ENCODE measurements around the gene RBBP8NL.

The RBBP8NL gene

DNA sequence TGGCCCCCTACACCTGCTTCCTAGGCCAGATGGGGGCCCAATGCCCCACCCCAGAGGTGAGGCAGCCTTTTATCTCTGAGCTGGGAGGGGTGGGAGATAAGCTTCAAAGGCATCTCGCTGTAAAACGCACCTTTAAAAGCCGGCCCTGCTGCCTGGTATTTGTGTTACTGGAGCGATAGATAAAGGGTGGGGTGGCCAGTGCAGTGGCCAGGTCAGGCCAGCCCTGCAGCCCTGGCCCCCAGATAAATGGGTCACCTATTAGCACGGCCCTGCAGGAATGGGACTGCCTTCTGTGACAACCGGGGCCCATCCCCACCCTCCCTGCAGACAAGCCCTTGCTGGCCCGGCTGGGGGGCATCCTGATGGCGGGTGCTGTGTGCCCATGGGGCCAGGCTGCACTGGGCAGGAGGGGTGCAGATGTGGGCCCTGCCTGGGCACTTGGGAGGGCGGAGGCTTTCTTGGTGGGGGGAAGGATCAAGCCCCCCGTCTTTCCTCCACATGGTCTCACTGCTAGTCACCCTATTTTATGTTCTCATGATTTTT, 3.0 kb upstream of the RBBP8NL start:
- ATAC-seq: no peak

DNA sequence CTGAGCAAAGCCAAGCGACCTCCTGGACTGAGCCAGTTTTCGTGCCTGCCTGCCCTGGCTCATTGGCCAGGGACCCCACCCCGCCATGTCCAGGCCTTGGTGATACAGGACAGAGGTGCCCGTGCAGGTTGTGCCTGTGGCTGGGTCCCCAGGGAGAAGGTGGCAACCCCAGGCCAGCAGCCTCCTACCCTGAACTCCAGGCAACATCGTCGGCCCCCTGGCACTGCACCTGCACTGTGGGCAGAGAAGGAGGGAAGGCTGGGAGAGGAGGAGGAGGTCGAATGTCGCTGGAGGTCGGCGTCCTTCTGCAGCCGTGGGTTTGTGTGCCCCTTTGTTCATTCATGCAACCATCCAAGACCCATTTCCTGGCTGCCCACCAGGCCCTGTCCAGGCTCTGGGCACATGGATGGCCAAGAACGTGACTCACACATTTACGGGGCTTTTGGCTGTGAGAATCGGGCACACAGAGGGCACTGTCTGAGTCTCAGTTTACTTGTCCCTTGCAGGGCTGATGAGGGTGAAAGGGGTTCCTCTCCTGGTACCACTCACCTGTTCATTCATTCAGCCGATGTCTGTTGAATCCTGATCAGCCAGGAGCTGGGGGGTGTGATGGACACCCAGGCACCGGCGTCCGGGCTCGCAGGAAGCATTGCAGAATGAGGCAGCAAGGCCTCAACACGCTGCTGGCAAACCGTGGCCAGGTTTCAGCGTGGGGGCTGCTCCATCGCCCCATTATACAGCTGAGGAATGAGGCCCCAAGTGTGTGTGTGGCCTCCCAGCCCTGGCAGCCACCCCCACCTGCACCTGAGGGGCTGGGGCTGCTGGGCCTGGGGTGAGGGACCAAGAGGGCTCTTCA, 2.3 kb upstream of the RBBP8NL start:
- no peak for ATAC-seq
- TF ChIP-seq TCF4 (CRISPR knock-in tag; IDR thresholded peaks at IDR 0.05; ENCODE audit: borderline replicate concordance) (no peak), ARNTL (CRISPR knock-in tag; IDR thresholded peaks at IDR 0.05; ENCODE audit: borderline replicate concordance, low read depth) (no peak), CSDC2 (CRISPR knock-in tag; IDR thresholded peaks at IDR 0.05) (no peak), ISL1 (CRISPR knock-in tag; IDR thresholded peaks at IDR 0.05) (no peak), GLIS3 (CRISPR knock-in tag; IDR thresholded peaks at IDR 0.05) (no peak), ZFP3 (CRISPR knock-in tag; IDR thresholded peaks at IDR 0.05) (no peak), ZNF565 (CRISPR knock-in tag; conservative IDR thresholded peaks at IDR 0.05; ENCODE audit: low read depth) (no peak), SNAI2 (CRISPR knock-in tag; IDR thresholded peaks at IDR 0.05) (no peak), ZNF70 (CRISPR knock-in tag; IDR thresholded peaks at IDR 0.05) (no peak), ESRRG (CRISPR knock-in tag; IDR thresholded peaks at IDR 0.05) (no peak), BACH2 (CRISPR knock-in tag; IDR thresholded peaks at IDR 0.05; ENCODE audit: borderline replicate concordance) (no peak), TOX (CRISPR knock-in tag; IDR thresholded peaks at IDR 0.05; ENCODE audit: borderline replicate concordance) (no peak)
- TF ChIP-seq, protein P1, sequence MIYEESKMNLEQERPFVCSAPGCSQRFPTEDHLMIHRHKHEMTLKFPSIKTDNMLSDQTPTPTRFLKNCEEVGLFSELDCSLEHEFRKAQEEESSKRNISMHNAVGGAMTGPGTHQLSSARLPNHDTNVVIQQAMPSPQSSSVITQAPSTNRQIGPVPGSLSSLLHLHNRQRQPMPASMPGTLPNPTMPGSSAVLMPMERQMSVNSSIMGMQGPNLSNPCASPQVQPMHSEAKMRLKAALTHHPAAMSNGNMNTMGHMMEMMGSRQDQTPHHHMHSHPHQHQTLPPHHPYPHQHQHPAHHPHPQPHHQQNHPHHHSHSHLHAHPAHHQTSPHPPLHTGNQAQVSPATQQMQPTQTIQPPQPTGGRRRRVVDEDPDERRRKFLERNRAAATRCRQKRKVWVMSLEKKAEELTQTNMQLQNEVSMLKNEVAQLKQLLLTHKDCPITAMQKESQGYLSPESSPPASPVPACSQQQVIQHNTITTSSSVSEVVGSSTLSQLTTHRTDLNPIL (CRISPR knock-in tag; IDR thresholded peaks at IDR 0.05; ENCODE audit: low read depth): no peak
- TF ChIP-seq, protein P2, sequence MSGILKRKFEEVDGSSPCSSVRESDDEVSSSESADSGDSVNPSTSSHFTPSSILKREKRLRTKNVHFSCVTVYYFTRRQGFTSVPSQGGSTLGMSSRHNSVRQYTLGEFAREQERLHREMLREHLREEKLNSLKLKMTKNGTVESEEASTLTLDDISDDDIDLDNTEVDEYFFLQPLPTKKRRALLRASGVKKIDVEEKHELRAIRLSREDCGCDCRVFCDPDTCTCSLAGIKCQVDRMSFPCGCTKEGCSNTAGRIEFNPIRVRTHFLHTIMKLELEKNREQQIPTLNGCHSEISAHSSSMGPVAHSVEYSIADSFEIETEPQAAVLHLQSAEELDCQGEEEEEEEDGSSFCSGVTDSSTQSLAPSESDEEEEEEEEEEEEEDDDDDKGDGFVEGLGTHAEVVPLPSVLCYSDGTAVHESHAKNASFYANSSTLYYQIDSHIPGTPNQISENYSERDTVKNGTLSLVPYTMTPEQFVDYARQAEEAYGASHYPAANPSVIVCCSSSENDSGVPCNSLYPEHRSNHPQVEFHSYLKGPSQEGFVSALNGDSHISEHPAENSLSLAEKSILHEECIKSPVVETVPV (CRISPR knock-in tag; IDR thresholded peaks at IDR 0.05): no peak
- TF ChIP-seq, protein P3, sequence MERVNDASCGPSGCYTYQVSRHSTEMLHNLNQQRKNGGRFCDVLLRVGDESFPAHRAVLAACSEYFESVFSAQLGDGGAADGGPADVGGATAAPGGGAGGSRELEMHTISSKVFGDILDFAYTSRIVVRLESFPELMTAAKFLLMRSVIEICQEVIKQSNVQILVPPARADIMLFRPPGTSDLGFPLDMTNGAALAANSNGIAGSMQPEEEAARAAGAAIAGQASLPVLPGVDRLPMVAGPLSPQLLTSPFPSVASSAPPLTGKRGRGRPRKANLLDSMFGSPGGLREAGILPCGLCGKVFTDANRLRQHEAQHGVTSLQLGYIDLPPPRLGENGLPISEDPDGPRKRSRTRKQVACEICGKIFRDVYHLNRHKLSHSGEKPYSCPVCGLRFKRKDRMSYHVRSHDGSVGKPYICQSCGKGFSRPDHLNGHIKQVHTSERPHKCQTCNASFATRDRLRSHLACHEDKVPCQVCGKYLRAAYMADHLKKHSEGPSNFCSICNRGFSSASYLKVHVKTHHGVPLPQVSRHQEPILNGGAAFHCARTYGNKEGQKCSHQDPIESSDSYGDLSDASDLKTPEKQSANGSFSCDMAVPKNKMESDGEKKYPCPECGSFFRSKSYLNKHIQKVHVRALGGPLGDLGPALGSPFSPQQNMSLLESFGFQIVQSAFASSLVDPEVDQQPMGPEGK (CRISPR knock-in tag; IDR thresholded peaks at IDR 0.05; ENCODE audit: borderline replicate concordance): no peak

More for the DNA sequence above, 3.0 kb upstream of the RBBP8NL start:
- no peak for TF ChIP-seq OSR1 (CRISPR knock-in tag; IDR thresholded peaks at IDR 0.05)

DNA sequence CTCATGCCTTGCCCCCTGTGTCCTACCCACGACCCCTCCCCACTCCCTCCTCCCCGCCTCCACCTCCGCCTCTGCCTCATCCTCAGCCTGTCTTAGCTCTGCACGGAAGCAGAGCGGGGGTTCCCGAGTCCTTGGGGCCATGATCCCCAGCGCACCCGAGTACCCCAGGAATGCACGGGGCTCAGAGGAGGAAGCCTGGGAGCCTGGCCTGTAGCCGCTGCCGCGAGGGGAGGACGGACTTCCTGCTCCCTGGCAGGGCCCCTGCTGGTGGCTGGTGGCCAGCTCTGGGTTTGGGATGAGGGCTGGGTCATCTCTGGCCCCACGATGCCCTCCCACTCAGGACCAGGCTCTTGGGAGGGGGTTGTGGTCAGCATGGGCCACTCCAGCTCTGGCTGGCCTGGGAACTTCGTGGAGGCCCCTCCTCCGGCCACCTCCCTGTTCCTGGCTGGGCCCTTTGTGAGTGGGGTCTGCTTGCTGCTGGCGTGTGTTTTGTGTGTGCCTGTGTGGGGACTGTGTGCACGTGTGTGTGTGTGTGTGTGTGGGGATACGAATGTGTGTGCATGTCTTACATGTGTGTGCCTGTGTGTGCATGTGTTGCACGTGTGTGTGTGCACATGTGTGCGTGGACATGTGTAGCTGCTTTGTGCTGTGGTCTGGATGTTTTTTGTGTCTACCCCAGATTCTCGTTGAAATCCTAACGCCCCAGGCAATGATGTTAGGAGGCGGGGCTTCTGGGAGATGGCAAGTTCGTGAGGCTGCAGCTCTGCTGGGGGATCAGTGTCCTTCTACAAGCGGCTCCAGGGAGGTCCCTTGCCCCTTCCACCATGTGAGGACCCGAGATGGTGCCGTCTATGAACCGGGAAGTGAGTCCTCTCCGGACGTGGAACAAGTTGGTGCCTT, 1.3 kb upstream of the RBBP8NL start:
- no peak for ATAC-seq
- no peak for TF ChIP-seq ARNTL (CRISPR knock-in tag; IDR thresholded peaks at IDR 0.05; ENCODE audit: borderline replicate concordance, low read depth)
- TF ChIP-seq TOX (CRISPR knock-in tag; IDR thresholded peaks at IDR 0.05; ENCODE audit: borderline replicate concordance): no peak
- TF ChIP-seq, protein P4, sequence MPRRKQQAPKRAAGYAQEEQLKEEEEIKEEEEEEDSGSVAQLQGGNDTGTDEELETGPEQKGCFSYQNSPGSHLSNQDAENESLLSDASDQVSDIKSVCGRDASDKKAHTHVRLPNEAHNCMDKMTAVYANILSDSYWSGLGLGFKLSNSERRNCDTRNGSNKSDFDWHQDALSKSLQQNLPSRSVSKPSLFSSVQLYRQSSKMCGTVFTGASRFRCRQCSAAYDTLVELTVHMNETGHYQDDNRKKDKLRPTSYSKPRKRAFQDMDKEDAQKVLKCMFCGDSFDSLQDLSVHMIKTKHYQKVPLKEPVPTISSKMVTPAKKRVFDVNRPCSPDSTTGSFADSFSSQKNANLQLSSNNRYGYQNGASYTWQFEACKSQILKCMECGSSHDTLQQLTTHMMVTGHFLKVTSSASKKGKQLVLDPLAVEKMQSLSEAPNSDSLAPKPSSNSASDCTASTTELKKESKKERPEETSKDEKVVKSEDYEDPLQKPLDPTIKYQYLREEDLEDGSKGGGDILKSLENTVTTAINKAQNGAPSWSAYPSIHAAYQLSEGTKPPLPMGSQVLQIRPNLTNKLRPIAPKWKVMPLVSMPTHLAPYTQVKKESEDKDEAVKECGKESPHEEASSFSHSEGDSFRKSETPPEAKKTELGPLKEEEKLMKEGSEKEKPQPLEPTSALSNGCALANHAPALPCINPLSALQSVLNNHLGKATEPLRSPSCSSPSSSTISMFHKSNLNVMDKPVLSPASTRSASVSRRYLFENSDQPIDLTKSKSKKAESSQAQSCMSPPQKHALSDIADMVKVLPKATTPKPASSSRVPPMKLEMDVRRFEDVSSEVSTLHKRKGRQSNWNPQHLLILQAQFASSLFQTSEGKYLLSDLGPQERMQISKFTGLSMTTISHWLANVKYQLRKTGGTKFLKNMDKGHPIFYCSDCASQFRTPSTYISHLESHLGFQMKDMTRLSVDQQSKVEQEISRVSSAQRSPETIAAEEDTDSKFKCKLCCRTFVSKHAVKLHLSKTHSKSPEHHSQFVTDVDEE (CRISPR knock-in tag; IDR thresholded peaks at IDR 0.05): no peak
- TF ChIP-seq ESRRG (CRISPR knock-in tag; IDR thresholded peaks at IDR 0.05): no peak
- TF ChIP-seq ZFP30 (CRISPR knock-in tag; IDR thresholded peaks at IDR 0.05): no peak
- TF ChIP-seq, protein P3 (CRISPR knock-in tag; IDR thresholded peaks at IDR 0.05; ENCODE audit: borderline replicate concordance): no peak
- no peak for TF ChIP-seq ISL1 (CRISPR knock-in tag; IDR thresholded peaks at IDR 0.05)
- no peak for TF ChIP-seq BACH2 (CRISPR knock-in tag; IDR thresholded peaks at IDR 0.05; ENCODE audit: borderline replicate concordance)
- no peak for TF ChIP-seq ZNF8 (CRISPR knock-in tag; IDR thresholded peaks at IDR 0.05)
- no peak for TF ChIP-seq PPARA (CRISPR knock-in tag; IDR thresholded peaks at IDR 0.05; ENCODE audit: borderline replicate concordance)
- TF ChIP-seq, protein P1 (CRISPR knock-in tag; IDR thresholded peaks at IDR 0.05; ENCODE audit: low read depth): no peak
- TF ChIP-seq SNAI2 (CRISPR knock-in tag; IDR thresholded peaks at IDR 0.05): no peak

All from SK-N-SH treated with all-trans-retinoic acid at 6 μM for 48 hours (cell line).